Epithelial cell of proximal tubule (primary cell): ENCODE data around the gene EGFR. TPM values are rescaled to one million over a fixed set of nuclear protein-coding genes. Genes with fewer than 3 reads are reported as not detected.

Experiments
- DNase-seq: peaks from one replicate; pipeline ENCODE4 v3.0.0-alpha.2; 2011; ENCODE audit warnings: low read depth
- H3K4me3 ChIP-seq: 2 replicates; pipeline ENCODE4 v1.5.1; 2011; ENCODE audit warnings: low read depth, mild to moderate bottlenecking, low read length
- CTCF ChIP-seq: conservative IDR thresholded peaks from 2 replicates; pipeline ENCODE4 v1.5.1; 2012; ENCODE audit warnings: low read depth, mild to moderate bottlenecking, low read length
- total RNA-seq: library from RNA; depleted of rRNA; stranded (reverse); fragments of >200 nt; gene quantifications from 2 replicates; pipeline ENCODE4 v1.2.3, GENCODE V29; 2015

The EGFR gene
- total RNA-seq, 1 donor from 2014 or later, result 48.1 TPM

GRCh38 chr7:55156919-55157763 lies 138.3 kb downstream of the EGFR start:
- no peak overlapping the region for H3K4me3 ChIP-seq
- no peak for DNase-seq
- TF ChIP-seq CTCF, result no peak

GRCh38 chr7:55157764-55158105 lies 138.9 kb downstream of the EGFR start:
- no peak for TF ChIP-seq CTCF
- no peak for DNase-seq

GRCh38 chr7:55158541-55159382 lies 139.9 kb downstream of the EGFR start:
- H3K4me3 ChIP-seq, result no peak overlapping the region
- DNase-seq, result no peak
- no peak for TF ChIP-seq CTCF

More at GRCh38 chr7:55157764-55158105, 138.9 kb downstream of the EGFR start:
- no peak overlapping the region for H3K4me3 ChIP-seq

- H3K4me3 ChIP-seq, result no peak overlapping the region
- no peak for DNase-seq
- TF ChIP-seq CTCF, result no peak
These were observed 141.7 kb downstream of the EGFR start for GRCh38 chr7:55160539-55160938.

- no peak for DNase-seq
- no peak for TF ChIP-seq CTCF
These were observed 142.4 kb downstream of the EGFR start for GRCh38 chr7:55161154-55161687.

GRCh38 chr7:55162476-55162875 lies 143.7 kb downstream of the EGFR start:
- TF ChIP-seq CTCF, result no peak
- no peak for DNase-seq
- H3K4me3 ChIP-seq, result no peak overlapping the region

More at GRCh38 chr7:55161154-55161687, 142.4 kb downstream of the EGFR start:
- no peak overlapping the region for H3K4me3 ChIP-seq
